HG02840 (cell line): ENCODE data around the gene HNRNPL.
"Not testable (repeated sequence)": the region's sequence is repeated elsewhere in the genome, so short reads cannot be mapped to it uniquely, and the experiment has no call there.

Experiments
- ATAC-seq: cut with Tn5 transposase; IDR thresholded peaks from one replicate; pipeline ENCODE4 v1.9.1; 2021; ENCODE audit warnings: mild to moderate bottlenecking, moderate library complexity, moderate number of reproducible peaks; ENCODE audit not compliant: unreplicated experiment, low FRiP score

HNRNPL gene

GRCh38 chr19:38849860-38850435 is at the start of gene HNRNPL:
Gene HNRNPL, minus strand, starts transcription at chr19:38849986. Its CDS starts 20 bp downstream, at chr19:38849966.
- peak; percentile 53 for ATAC-seq

- ATAC-seq = no peak
These were observed 49.1 kb upstream of the HNRNPL start for GRCh38 chr19:38898788-38899446.

- no peak for ATAC-seq
These were observed 45.2 kb upstream of the HNRNPL start for GRCh38 chr19:38894968-38895367.

- no peak for ATAC-seq
These were observed 43.6 kb upstream of the HNRNPL start for GRCh38 chr19:38893341-38893771.

- ATAC-seq = no peak
These were observed 43.1 kb upstream of the HNRNPL start for GRCh38 chr19:38892841-38893240.

GRCh38 chr19:38891771-38892170 is 42.0 kb upstream of the HNRNPL start:
- ATAC-seq = no peak

- ATAC-seq = no peak
These were observed 40.9 kb upstream of the HNRNPL start for GRCh38 chr19:38890686-38891085.

GRCh38 chr19:38889803-38890202 is 40.0 kb upstream of the HNRNPL start:
- no peak for ATAC-seq

- no peak for ATAC-seq
These were observed 39.1 kb upstream of the HNRNPL start for GRCh38 chr19:38888876-38889275.

- not testable (repeated sequence) for ATAC-seq
These were observed 34.9 kb upstream of the HNRNPL start for GRCh38 chr19:38884691-38885090.

- ATAC-seq = no peak
These were observed 33.5 kb upstream of the HNRNPL start for GRCh38 chr19:38883286-38883685.

GRCh38 chr19:38880882-38881609 is 31.3 kb upstream of the HNRNPL start:
- ATAC-seq = no peak

GRCh38 chr19:38880076-38880881 is 30.5 kb upstream of the HNRNPL start:
- no peak for ATAC-seq

- no peak for ATAC-seq
These were observed 29.6 kb upstream of the HNRNPL start for GRCh38 chr19:38879400-38879751.

- ATAC-seq = no peak
These were observed 29.0 kb upstream of the HNRNPL start for GRCh38 chr19:38878575-38879399.

- ATAC-seq = no peak
These were observed 28.2 kb upstream of the HNRNPL start, which contains the start of gene RINL for GRCh38 chr19:38877781-38878574. Gene RINL, minus strand, starts transcription at chr19:38878275. Its CDS starts 1,533 bp downstream, at chr19:38876742.

- ATAC-seq = no peak
These were observed 26.0 kb upstream of the HNRNPL start for GRCh38 chr19:38875656-38876395.

GRCh38 chr19:38873400-38873799 is 23.6 kb upstream of the HNRNPL start:
- not testable (repeated sequence) for ATAC-seq
